Muscle of back (tissue), 11 donors: ENCODE measurements around the gene RNF208. TPM values are rescaled to one million over a fixed set of nuclear protein-coding genes. Genes with fewer than 3 reads are reported as not detected.
"Not testable (repeated sequence)": the region's sequence is repeated elsewhere in the genome, so short reads cannot be mapped to it uniquely, and the experiment has no call there.

Source experiments
- DNase-seq, 3 donors: peaks; one replicate each; pipeline versions ENCODE4 v3.0.0 to v3.0.0-alpha.2; 2013
- polyA plus RNA-seq, 10 donors: library from polyadenylated mRNA; unstranded; fragments of 120-200 nt; gene quantifications; one replicate each; pipeline ENCODE4 v1.2.1, GENCODE V29; 2013; ENCODE audit not compliant: insufficient read length in 10 of 10

RNF208 gene
- polyA plus RNA-seq, 10 donors = 1.8 to 4.5 (median 2.4) TPM

DNA sequence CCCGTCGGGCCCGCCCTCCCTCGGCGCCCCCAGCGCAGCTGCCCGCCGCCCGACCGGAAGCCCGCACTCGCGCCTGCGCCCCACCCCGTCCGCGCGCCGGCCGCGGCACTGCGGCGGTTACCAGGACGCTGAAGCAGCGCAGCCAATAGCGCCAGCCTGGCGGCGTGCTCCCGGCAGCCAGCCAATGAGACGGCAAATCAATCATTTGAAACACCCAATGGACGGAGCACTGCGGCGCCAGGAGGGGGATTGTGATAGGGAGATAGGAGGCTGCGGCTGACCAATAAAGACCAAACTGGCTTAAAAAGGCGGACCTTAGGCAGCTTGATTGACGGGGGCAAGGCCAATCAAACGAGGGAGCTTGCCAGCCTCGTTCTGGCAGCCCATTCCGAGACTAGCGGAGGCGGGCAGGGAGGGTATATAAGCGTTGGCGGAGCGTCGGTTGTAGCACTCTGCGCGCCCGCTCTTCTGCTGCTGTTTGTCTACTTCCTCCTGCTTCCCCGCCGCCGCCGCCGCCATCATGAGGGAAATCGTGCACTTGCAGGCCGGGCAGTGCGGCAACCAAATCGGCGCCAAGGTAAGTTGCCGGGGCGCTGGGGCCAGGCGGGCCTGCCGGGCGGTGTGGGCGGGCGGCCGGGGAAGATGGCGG, 18.9 kb upstream of the RNF208 start, which contains the start of gene TUBB4B:
TSS of gene TUBB4B (plus strand) at position 447 of the 649 bp plus-strand sequence. CDS start at position 521, 74 bp downstream.
- DNase-seq = peak; percentile 100

DNA sequence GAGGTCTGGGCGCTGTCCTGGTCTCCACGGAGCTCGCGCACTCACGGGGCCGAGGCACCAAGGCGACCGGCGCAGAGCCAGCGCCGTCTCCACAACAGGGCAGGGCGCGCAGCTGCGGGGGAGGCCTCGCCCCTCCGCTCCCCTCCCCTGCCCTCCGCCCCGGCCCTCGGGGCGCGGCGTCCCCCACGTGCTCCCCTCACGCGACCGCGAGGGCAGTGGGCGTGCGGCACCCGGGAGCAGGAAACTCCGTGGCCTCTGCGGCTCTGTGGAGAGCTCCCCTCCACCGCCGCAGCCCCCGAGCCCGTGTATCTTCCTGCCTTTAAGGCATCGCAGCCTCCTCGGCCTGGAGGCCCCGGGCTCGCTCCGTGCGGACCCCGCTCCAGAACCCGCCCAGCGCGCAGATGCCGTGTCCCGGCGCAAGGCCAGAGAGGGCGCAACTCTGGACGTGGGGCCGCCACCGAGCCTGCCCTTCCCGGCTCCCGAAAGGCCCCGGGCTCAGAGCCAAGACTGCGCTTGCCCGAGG, 18.3 kb upstream of the RNF208 start:
- peak in 2 of 3 donors; percentile 65 to 88 for DNase-seq

DNA sequence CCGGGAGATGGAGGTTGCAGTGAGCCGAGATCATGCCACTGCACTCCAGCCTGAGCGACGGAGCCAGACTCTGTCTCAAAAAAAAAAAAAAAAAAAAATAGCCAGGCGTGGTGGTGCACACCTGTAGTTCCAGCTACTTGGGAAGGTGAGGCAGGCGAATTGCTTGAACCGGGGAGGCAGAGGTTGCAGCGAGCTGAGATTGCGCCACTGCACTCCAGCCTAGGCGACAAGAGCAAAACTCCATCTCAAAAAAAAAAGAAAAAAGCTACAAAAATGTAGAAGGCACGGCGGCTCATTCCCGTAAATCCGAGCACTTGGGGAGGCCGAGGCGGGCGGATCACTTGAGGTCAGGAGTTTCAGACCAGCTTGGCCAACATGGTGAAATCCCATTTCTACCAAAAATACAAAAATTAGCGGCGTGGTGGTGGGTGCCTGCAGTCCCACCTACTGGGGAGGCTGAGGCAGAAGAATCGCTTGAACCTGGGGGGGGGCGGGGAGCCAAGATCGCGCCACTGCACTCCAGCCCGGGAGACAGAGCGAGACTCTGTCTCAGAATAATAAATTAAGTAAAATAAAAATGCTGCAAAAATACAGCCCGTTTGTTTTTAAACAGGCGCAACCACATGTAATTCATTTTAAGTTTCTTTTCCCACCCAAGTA, 17.6 kb upstream of the RNF208 start:
- not testable (repeated sequence) for DNase-seq

DNA sequence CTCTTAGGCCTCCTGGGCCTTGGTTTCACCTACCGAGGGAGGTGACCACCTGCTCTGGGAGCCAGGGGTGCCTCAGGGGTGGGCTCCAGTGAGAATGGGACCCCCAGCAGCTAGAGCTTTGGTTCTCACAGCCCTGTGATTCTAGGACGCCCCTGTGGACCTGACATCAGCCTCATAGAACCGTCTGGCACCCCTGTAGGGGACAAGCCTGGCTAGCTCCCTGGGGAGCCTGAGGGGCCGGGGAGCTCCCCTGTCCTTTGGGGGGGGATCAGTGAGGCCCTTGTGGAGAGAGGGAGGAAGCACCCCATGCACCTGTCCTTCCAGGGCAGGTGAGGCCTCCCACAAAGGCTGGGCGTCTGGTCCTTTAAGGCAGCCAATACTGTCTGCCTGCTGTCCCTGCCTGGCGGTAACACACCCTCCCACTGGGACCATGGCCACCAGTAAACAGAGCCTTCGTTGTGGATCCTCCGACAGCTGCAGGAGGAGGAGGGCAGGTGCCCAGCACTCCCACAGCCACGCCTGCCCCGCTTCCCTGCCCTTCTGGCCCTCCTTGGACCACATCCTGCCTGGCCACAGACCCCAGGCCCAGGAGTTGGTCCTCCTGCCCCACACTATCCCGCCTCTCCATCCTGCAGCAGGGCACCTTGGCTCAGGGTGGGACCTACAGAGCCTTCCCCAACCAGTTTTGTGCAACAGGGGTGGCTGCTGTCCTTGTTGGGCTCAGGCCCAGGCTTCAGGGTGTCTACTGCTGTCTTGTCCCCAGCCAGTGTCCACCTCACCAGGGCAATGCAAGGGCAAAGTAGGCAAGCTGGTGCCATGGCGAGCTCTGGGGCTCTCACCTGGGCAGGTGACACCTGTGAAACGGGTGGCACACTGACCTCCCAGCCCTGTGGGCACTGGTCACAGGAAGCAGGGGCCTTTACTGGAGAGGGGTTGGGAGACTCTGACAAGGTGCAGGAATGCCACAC, 16.0 kb upstream of the RNF208 start:
- peak in 2 of 3 donors; percentile 59 to 64 for DNase-seq

DNA sequence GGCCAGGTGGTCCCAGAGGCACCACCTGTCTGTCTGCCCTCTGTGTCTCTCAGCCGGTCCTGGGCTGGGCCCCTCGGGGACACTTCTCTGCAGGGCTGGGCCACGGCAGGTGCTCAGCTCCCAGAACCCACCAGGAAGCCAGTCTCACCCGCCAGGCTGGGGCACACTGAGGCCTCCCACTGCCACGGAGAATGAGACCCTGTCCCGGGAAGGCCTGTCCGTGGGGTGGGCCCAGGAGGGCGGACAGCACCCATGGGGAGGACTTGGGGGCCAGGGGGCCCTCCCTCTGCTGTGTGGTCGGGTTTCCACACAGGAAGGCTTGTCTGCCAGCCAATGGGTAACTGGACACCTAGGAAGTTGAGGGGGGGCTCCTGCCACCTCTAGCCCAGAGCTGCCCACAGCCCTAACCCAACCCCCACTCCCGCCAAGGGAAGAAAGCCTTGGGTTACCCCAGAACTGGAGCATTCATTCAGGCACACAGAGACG, 14.9 kb upstream of the RNF208 start:
- no peak for DNase-seq

DNA sequence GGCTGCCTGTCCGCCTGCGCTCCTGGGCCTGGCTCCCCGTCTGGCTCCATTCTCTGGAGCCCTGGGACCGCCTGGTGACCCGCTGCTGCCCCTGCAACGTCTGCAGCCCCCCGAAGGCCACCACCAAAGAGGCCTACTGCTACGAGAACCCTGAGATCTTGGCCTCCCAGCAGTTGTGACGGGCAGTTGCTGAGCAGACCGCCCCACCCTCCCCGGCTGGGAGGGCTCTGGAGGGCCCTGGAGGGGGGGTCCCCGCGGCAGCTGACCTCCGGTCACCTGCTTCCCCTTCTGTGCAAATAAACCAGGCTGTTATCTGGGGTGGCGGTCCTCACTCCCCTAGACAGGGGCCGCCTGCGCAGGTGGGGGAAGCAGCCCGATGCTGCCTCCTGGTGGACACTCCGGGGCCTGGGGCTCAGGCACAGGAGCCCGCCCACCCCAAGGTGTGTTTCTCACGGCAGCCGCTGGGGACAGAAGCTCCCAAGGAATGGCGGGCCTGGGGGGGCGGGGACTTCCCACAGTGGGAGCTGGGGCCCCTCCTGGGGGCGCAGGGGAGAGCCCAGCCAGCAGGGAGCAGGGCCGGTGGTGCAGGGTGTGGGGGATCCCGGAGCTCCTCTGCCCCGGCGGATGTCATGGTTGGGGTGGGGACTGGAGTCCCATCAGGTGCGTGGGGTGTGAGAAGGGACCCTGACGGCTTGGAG, 14.3 kb upstream of the RNF208 start:
- peak; percentile 68 to 83 (median 77) for DNase-seq

DNA sequence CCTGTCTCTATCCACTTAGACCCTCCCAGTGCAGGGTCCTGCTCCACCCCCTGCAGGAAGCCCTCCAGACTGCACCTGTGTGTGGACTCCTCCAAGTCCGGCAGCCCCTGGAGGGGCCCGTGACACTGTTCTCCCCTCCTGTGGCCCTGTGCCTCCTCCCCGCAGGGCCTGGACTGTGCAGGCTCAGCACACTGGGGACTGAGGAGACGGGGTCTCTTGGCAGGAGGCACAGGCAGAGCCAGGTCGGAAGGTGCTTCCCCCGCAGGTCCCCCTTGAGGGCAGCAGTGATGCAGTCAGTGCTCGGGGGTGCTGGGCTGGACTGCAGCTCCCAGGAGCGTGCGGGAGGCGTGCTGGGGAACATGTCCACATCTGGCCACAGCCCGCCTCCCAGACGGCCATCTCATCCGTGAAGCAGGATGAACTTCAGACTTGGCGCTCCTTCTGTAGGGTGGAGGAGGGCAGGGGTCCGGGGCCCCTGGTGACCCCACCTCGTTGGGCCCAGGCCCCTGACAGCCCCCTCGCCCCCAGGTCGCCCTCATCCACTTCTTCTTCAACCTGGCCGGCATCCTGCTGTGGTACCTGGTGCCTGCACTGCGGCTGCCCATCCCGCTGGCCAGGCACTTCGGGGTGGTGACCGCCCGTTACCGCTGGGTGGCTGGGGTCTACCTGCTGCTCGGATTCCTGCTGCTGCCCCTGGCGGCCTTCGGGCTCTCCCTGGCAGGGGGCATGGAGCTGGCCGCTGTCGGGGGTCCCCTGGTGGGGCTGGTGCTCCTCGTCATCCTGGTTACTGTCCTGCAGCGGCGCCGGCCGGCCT, 13.6 kb upstream of the RNF208 start:
- DNase-seq = no peak

DNA sequence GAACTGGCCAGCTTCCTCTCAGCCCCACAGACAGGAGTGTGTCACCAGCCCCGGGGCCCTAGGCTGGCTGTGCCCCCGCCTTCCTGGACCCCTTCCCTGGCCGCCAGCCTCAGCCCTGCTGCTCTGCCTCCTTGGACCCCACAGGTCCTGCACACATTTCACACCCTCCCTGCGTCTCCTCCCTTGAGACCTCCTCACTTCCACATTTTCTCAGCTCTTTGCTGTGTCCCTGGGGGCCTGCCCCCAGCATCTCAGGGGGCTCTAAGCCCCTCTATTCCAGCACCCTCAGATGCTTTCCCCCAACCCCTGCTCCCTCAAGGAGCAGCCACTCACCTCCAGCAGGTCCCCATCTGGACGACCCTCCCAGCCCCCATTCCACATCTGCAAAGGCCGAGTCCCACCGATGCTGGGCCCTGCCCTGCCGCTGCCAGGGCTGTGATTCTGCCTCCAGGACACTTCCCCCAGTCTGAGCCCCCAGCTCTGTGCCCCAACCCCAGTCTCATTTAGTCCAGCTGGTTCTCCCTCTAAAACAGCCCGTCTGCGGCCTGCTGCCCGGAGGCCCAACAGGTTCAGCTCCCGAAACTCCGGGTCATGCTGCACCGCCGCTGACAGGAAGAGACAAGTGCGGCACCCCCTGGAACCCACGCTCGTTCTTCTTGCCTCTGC, 12.9 kb upstream of the RNF208 start:
- no peak for DNase-seq

DNA sequence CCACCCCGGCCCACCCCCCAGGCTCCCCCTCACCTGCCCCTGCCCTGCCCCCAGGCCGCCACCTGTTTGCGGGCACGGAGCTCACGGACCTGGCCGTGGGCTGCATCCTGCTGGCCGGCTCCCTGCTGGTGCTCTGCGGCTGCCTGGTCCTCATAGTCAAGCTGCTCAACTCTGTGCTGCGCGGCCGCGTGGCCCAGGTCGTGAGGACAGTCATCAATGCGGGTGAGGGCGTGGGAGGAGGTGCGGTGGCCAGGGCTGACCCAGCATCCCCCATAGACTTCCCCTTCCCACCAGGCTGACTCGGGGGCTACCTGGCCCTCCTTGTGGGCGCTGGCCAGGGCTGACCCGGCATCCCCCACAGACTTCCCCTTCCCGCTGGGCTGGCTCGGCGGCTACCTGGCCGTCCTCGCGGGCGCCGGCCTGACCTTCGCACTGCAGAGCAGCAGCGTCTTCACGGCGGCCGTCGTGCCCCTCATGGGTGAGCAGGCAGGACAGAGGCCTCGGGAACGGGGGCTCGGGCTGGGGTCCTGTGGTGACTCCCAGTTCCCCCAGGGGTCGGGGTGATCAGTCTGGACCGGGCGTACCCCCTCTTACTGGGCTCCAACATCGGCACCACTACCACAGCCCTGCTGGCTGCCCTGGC, 12.1 kb upstream of the RNF208 start:
- no peak for DNase-seq

DNA sequence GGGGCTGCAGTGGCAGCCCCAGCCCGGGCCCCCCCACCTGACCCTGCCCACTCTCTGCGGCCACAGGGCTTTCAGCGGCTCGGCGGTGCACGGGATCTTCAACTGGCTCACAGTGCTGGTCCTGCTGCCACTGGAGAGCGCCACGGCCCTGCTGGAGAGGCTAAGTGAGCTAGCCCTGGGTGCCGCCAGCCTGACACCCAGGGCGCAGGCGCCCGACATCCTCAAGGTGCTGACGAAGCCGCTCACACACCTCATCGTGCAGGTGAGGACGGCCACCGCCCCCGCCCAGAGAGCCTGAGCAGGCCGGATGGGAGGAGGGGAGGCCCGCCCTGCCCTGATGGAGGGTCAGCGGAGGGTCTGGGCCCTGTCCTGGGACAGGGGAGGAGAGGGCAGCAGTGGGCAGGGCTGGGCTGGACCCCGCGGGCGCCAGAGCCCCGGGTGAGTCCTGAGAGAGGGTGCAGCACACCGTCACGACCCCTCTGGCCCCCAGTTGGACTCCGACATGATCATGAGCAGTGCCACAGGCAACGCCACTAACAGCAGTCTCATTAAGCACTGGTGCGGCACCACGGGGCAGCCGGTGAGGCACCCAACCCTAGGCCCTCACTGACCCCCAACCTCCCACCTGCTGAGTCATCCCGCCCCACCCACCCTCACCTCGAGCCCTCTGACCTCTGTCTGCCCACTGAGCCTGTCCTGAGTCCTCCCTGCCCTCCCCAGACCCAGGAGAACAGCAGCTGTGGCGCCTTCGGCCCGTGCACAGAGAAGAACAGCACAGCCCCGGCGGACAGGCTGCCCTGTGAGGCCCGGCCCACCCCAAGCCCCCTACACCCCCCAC, 11.3 kb upstream of the RNF208 start:
- no peak for DNase-seq

DNA sequence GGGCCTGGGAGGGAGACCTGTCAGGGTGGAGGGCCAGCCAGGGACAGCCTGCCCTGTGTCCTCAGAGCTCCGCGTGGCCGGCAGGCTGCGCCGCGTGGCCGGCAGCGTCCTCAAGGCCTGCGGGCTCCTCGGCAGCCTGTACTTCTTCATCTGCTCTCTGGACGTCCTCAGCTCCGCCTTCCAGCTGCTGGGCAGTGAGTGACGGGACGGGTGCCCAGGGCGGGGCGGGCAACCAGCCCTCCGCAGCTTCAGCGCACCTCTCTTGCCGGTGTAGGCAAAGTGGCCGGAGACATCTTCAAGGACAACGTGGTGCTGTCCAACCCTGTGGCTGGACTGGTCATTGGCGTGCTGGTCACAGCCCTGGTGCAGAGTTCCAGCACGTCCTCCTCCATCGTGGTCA, 10.5 kb upstream of the RNF208 start:
- no peak for DNase-seq

DNA sequence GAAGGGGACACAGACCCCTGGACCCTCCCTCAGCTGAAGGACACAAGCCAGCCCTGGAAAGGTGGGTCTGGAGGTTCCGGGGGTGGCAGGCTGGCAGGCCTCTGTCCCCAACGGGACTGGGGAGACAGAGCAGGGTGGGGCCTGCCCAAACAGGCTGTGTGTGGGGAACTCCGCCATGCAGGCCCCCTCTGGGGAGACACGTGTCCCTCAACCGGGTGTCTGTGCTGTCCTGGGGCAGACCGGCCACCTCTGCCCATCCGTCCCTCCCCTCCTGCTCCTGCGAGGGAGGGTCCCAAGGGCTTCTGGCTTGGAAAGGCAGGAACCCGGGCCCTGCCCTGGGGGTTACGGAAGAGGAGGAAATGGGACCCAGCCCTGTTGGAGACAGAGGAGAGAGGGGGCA, 10.1 kb upstream of the RNF208 start:
- DNase-seq = no peak

DNA sequence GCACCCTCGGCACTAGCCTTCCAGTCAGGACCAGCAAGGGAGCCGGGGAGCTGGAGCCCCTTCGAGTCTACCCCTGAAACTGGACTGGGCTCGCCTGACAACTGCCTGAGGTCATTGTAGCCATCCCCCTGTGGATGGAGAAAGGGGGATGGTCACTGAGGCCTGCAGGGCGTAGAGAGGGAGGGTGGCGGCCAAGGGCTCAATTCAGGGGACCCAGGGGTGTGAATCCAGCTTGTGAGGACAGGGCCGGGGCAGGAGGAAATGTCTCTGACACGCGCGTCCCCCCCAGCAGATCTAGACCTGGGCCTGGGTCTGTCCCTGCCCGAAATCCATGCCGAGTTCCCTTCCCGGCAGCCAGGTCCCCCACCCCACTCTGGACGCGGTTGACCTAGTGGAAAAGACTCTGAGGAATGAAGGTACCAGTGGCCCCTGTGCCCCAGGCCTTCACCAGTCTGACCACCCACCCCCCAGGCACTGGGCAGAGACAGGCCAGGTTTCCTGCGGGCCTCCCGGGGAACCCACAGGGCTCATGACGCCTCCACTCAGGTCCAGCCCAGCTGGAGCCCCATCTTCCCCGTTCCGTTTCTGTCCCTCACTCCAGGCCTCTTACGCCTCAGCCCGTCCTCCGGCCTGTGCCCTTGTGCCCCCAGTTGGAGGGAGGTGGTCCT, 9.5 kb upstream of the RNF208 start:
- DNase-seq = no peak

DNA sequence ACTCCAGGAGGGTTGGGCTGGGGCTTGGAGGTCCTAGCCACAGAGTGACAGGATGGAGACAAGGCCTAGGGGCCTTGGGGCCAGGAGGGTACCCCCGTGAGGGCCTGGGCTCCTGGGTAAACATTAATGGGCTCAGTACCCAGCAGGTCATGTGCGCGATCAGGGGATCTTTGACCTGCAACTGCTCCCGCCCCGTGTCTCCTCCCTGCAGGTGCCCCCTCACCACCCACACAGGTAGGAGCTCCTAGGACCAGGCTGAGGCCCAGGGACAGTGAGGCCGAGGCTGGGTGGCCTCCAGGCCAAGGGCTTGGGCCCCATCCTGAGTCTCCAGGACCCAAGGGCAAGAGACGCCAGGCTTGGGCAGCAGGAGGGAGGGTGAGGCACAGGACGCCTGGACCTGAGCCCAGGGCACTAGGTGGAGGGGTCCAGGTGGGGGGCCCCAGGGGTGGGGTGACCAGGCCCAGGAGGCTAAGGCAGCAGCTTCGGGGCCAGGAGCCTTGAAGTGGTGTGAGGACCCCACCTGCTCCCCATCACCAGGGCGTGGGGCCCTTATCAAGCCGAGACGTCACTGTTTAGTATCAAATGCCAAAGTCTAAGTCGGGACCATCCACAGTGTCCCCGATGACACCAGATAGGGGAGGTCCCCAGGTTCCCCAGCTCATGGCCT, 8.8 kb upstream of the RNF208 start, which contains the start of gene SLC34A3:
TSS of gene SLC34A3 (plus strand) at position 197 of the 667 bp plus-strand sequence. CDS start 802 bp downstream, outside the sequence.
- DNase-seq = no peak

DNA sequence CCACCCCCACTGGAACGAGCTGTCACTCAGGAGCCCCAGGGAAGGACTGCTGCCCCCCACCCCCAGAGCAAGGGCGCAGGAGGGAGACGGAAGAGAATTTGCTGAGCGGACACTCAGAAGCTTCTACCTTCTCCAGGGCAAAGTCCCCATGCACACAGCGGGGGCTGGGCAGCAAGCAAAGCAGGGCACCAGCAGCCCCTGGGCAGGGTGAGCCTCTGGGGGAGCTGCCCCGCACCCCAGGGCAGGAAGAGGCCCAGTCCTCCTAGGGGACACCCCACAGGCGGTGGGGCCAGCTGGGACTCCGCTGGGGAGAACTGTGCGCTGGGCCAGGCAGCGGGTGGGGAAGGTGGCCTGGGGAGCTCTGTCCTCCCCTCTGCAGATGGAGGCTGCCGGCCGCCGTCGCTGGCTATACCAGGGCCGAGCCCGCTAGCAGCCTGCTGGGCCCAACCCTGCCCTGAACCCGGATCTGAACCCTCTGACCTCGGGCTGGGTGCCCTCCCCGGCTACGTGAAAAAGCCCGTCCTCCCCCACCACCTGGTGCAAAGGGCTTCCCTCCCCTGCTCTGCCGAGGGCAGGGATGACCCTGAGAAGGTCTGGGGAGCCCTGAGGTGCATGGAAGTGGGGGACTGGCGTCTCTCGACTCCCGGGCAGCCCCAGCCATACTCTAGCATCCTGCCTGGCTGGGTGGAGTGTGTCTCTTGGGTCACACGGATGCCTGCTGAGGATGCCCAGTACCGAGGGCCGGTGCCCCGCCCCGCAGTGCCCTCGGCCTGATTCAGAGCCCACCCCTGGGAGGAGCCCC, 8.1 kb upstream of the RNF208 start:
- no peak for DNase-seq
